GM18499 (cell line): ENCODE measurements around the gene ARG2.

Source experiments
- ATAC-seq: cut with Tn5 transposase; IDR thresholded peaks from one replicate; pipeline ENCODE4 v1.9.1; 2021; ENCODE audit warnings: moderate number of reproducible peaks; ENCODE audit not compliant: insufficient read depth, unreplicated experiment

ARG2 gene

DNA sequence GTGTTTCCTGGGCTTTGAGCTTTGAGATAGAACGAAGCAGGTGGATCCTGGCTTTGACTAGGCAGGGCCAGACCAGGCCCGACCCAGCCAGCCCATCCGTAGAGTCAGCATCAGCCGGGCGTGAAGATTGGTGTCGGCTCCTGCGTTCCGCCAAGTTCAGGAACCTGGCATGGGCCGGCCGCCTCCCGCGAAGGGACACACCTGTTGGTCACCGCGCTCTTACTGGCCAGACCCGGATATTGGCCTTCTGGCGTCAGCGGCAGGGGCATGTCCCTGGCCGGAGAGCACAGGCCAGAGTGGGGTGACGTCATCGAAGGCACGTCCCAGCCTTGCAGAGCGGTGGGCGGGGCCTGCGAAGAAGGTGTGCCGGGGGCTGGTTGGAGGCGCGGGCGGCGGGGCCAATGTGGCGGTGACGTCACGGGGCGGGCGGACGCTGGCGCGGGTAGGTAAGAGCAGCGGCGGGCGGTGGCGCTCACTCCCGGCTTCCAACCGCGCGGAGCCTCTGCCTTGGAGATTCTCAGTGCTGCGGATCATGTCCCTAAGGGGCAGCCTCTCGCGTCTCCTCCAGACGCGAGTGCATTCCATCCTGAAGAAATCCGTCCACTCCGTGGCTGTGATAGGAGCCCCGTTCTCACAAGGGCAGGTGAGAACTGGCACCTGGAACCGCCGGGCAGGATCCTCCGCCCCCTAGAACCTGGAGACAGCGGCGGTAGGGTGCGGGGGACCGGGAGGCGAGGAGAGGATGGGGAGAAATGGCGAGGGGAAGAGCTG lies at the start of gene ARG2:
TSS of gene ARG2 (plus strand) at position 475 of the 771 bp plus-strand sequence. CDS start at position 533, 58 bp downstream.
- peak; percentile 51 for ATAC-seq

DNA sequence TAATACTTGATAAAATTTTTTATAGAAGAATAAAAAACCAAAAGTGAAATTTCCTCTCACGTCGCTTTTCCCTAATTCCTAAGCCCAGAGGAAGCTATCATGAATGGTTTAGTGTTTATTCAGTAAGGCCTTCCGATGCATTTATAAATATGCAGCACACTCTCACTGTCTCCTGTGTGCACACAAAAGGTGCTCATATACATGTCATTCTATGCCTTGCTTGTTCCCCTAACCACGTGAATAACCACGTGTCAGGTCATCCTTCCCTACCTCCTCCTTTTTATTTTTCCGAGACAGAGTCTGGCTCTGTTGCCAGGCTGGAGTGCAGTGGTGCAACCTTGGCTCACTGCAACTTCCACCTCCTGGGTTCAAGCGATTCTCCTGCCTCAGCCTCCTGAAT lies 49.3 kb upstream of the ARG2 start:
- no peak for ATAC-seq

DNA sequence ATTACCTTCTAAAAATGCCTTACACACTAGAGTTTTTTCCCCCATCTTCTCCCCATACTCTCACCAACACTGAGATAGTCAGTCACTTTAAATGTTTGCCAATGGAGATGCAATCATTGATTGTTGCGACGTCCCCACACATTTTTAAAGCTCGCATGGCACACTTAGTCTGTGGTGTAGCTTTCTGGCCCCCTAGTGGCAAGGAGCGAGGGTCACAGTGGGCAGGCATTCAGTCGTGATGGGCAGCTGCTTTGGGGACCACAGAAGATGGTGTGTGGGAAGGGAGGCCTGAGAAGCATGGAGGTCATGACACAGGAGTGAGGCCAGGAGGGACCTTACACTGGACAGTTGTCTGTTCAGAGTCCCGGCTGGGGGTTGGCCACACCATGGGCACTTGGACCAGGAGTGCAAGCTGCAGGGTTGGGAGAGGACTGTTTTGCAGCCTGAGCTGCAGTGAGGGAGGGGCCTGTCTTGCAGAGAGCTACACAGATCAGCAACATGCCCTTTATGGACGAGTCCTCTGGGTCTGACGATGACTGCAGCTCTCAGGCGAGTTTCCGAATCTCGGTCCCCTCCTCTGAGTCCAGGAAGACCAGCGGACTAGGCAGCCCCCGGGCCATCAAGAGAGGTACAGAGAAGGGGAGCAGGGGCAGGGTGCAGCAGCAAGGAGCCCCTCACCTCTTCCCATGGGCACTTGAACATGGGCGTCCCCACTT lies 48.3 kb upstream of the ARG2 start:
- ATAC-seq = no peak

- ATAC-seq = no peak
Observed at GRCh38 chr14:67571991-67572323, 47.8 kb upstream of the ARG2 start.

DNA sequence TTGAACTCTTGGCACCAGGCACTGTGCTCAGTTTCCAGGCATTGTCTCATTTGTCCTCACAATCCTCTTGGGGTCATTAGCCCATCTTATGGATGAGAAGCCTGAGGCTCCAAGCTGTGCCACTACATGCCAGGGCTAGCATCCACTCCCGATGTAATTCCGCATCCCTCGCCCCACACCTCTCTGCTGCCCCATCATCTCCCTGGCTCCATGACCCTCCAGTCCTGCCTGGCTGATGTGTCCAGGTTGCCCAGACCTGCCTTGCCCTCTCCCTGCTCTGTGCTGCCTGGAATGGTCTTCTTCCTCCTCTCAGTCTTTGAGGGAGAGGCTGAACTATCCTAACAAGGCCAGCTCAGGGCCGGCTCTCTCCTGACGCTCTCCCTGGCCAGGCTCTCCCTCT lies 47.1 kb upstream of the ARG2 start:
- ATAC-seq = no peak

DNA sequence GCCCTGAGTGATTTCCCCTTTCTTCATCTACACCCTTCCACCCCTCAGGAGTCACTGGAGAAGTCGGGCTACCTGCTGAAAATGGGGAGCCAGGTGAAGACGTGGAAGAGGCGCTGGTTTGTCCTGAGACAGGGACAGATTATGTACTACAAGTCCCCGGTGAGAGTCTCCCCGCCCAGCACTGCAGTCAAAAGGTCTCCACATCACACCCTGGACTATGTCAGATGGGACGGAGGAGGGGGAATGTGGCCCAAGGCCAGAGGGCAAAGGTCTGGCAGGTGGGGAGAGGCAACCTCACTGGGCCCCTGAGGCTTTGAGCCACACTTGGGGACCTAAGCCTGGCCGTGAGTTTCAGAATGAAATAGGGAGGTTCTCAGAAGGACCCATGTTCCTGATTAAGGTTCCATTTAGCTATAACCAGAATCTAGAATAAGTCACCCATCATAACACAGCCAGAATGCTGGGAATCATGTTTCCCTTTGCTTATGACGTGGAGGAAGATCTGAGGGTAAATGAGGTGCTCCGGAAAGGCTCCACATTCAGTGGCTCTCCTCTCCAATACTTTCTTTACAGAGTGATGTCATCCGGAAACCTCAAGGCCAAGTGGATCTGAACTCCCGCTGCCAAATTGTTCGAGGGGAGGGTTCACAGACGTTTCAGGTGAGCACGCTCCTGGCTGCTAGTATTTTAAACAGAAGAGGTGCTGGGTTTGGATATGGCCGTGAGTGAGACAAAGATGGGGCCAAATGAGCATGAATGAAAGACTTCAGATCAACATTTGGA lies 46.3 kb upstream of the ARG2 start:
- no peak for ATAC-seq

GRCh38 chr14:67574156-67574555 lies 45.6 kb upstream of the ARG2 start:
- no peak for ATAC-seq

- no peak for ATAC-seq
Observed at GRCh38 chr14:67574806-67575205, 44.9 kb upstream of the ARG2 start.

- no peak for ATAC-seq
Observed at GRCh38 chr14:67575684-67576083, 44.0 kb upstream of the ARG2 start.

DNA sequence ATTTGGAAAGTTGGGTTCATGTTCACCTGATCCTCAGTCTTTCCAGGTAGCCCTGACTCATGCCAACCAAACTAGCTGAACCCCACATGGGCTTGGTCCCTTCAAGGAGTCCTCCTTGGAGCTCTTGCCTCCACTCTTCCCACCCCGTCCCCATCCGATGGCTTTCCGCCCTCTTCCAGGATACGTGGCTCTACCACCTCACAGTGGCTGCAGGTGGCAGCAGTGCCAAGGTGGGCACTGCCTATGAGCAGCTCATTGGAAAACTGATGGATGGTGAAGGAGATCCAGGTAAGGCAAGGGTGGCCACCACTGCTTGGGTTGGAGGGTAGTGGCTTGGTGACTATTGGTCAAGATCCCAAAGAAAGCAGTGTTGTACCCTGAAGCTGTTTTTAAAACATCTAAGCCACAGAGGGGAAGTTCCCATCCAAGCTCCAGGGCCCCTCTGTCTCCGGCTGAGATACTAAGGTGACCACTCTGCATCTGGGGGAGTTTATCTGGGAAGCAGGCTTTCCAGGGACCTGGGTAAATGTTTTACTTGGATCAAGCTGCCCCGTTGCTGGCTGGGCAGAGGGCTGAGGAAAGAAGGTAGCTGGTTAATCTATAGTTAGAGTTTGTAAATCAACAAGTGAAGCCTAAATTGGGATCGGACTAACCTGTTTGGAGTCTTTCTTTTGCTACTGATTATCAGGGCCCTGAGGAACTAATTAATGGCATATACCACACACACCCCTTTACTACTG lies 43.3 kb upstream of the ARG2 start:
- ATAC-seq = no peak

- ATAC-seq = no peak
Observed at GRCh38 chr14:67577181-67577808, 42.4 kb upstream of the ARG2 start.

- no peak for ATAC-seq
Observed at GRCh38 chr14:67577909-67578749, 41.6 kb upstream of the ARG2 start.

GRCh38 chr14:67579040-67579439 lies 40.7 kb upstream of the ARG2 start:
- no peak for ATAC-seq

DNA sequence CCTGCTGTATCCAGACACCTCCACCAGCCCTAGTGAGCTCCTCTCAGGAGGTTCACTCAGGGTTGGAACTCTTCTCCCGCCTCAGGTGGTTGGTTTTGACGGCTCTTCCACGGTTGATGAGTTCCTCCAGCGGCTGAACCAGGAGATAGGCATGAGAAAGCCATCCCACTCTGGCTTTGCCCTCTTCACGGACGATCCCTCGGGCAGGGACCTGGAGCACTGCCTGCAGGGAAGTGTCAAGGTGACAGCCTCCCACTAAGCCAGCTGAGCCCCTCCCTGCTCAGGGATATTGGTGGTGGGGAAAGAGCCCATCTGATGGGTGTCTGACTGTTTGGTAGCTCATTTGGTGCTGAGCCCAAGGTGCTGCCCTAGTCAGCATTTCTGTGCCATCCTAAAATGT lies 40.1 kb upstream of the ARG2 start:
- ATAC-seq = no peak

- no peak for ATAC-seq
Observed at GRCh38 chr14:67580336-67581171, 39.2 kb upstream of the ARG2 start.

- ATAC-seq = no peak
Observed at GRCh38 chr14:67581643-67582042, 38.1 kb upstream of the ARG2 start.

DNA sequence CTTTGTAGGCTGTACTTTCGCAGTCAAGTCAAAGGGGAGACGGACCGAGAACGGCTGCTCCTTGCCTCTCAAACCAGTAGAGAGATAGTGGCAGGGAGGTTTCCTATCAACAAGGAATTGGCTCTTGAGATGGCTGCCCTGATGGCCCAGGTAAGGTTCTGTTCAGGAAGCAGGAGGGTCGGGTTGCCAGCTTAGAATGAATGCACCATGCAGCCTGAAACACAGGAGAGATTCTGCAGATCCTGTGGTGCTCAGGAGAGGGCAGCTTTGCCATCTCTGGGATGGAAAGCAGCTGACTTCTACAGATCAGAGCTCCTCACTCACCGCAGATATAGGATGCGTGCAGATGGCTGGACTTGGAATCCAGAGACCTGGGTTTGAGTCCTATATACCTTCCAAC lies 37.7 kb upstream of the ARG2 start:
- no peak for ATAC-seq
